HPDE6-E6E7 (cell line): Measurements from ENCODE around the gene MAML2.
"Not testable (repeated sequence)": the region's sequence is repeated elsewhere in the genome, so short reads cannot be mapped to it uniquely, and the experiment has no call there.

ENCODE experiments used
- DNase-seq: peaks from one replicate; pipeline ENCODE4 v3.0.0; 2011; ENCODE audit warnings: missing footprints; ENCODE audit errors: extremely low spot score

The MAML2 gene

DNA sequence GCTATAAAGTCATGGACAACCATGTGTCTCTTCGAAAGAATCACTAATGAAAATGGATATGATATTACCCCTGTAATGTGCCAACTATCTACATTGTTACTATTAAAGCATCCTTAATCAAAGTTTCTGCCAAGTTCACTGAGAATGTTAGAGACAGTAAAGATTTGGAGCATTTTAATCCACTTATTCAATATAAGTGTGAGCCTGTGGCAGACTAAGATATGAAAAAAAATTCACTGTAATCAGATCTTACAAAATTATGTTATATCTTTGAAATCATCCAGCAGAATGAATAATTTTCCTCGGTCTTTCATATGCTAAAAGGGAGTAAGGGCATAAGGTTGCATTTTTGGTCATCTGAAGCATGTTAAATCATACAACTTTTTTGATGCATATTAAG lies 49.9 kb downstream of the MAML2 start:
- no peak for DNase-seq

DNA sequence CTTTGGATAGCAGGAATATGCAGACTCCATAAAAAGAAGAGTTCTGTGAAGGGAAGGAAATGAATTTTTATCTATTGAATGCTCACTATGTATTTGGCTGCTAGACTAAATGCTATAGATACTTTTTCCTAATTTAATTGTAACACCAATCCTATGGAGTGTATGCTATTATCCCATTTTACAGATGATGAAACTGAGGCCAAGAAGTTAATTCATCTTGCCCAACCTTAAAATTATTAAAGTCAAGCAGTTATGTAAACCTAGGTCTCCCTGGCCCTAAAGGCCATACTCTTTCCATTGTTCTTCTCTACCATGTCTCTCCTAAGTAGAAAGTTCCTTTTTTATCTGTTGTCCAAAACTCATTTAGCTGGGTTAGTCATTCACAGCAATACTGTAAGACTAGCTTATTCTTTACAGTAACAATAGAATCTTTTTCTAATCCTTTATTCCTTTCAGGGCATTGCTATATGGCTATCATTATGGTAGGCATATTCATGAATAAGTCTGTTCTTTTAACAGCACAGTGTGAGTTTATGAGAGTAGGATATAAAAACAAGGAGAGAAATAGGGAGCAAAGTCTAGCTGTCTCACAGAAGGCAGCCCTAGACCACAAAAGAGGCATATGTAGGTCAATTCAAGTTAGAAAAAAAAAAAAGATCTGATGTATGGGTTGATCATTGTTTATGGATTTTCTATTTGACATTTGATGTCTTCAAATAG lies 50.5 kb downstream of the MAML2 start:
- DNase-seq, result no peak

DNA sequence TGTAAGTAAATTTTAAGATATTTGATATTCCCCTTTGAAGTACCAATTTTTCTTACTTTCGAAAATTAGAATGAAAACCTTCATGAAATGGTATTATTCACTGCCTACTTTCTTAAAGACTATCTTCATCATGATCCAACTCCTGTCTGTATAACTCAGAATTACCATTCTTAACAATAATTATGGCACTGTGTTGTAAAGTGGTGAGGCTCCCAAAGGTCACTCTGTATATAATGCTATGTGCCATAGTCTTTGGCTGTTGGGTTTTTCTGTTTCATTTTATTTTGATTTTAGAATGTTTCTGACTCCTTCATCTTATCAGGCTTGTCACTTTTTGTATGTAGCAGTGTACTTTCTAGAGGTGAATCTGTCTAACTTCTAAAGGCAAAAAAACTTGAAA lies 52.4 kb downstream of the MAML2 start:
- DNase-seq, result no peak

DNA sequence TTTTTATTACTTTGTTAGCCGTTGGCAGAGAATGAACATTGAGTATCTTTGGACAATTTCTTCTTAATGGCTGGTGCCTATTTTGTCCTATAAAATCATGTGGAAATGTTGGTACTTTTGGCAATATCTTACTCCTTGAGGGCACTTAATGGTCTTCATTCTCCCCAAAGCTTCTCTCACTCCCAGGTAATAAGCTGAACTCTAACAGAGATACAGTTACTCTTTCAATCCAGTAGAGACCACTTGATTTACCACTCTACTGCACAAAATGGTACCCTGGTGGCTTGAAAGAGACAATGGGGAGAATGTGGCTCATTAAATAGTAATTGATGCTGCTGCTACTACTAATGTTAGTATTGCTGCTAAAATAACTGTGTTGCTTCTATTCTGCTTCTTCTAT lies 53.0 kb downstream of the MAML2 start:
- DNase-seq, result no peak

DNA sequence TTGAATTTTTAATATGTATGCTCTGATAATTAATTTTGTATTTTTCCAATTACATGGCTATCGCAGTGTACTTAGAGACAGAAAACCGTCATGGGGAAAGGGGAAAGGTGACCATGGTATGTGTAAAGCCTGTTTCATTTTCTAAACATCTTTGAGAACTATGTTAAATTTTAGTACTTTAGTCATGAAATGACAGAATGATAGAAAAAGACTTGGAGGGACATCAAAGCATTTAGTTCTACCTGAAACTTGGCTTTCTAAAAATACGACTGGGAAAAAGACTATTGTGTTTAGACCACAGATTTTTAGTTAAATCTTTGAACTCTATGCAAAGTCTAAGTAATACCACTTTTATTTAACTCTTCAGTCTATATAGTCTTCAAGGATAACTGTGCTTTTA lies 54.1 kb downstream of the MAML2 start:
- no peak for DNase-seq

DNA sequence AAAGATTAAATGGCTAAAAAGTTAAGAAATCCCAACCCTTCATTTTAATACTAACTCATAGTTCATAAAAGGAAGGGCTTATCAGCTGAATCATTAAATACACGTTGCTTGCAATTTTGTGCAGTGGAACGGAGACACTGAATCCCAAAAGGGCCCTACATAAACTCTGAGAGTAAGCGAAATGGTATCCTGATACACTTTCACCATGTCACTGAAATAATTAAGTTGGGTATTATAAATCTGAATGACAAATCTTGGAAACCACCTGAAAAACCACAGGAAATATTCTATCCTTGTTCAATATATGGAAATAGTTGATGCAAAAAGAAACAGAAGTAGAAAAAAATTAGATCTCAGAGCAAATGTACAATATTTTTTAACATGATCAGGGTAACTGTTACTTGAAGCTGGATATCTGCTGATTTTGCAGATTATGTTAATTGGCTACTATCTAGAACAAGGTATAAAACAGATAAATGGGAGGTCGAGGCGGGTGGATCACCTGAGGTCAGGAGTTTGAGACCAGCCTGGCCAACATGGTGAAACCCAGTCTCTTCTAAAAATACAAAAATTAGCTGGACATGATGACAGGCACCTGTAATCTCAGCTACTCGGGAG lies 55.1 kb downstream of the MAML2 start:
- no peak for DNase-seq

DNA sequence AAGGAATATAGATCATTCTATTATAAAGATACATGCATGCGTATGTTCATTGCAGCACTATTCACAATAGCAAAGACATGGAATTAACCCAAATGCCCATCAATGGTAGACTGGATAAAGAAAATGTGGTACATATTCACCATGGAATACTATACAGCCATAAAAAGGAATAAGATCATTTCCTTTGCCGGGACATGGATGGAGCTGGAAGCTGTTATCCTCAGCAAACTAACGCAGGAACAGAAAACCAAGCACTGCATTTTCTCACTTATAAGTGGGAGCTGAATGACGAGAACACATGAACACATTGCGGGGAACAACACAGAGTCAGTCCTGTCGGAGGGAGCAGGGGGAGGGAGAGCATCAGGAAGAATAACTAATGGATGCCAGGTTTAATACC lies 57.0 kb downstream of the MAML2 start:
- not testable (repeated sequence) for DNase-seq

DNA sequence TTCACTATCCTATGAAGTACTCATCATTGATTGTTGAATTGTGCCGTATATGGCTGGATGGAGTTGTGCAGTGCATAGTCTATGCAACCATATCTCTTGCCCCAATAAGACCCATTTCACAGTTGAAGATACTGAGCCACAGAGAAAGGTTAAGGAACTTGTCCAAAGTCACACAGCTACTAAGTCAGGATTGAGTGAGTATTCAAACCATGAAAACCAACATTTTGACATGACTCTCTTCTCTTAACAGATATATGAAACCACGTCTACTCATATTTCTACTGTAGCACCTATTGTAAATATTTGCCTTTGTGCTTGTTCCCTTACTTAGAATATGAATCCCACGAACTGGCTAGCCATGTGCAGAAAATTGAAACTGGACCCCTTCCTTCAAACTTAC lies 58.1 kb downstream of the MAML2 start:
- DNase-seq, result no peak

DNA sequence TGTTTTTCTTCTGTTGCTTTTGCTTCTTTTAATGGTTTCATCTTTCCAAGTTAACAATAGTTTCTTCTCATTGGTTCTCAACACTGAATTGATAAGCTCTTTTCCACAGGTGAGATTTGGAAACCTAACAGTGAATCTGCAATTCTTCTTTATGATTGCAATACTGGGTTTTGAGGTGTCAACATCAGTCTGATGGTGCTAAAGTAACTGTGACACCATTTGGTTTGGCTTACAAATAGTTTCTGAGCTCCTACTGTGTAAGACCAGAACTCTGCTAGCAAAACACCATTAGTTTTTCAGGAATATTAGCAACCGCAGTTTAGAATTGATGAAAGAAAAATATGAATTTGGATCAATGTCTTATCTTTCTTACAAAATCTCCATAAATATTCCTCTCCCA lies 58.6 kb downstream of the MAML2 start:
- DNase-seq, result no peak

DNA sequence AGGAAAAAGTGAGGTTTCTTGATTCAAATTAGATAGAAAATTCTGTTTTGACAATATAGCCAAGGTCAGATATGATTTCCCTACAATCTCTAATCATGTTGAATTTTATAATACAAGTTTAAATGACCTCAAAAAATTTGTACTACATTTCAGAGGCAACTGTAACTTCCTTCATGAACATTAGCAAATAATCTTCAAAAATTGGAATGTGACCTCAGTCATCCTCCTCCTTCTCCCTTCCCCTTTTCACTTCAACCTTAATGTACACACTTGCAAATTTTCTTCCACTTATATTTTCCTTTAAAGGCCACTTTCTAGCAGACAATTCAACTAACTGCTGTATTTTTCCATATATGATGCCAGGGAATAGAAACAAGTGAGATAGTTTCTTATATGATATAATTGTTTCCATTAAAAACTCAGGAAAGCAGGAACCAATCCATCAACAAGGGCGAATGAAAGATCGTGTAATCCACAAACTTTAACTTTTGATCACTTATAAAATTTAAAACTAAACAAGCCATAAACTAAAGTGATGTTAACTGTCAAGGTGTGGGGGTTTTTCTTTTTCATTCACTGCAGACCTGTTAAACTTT lies 60.3 kb downstream of the MAML2 start:
- DNase-seq, result no peak

DNA sequence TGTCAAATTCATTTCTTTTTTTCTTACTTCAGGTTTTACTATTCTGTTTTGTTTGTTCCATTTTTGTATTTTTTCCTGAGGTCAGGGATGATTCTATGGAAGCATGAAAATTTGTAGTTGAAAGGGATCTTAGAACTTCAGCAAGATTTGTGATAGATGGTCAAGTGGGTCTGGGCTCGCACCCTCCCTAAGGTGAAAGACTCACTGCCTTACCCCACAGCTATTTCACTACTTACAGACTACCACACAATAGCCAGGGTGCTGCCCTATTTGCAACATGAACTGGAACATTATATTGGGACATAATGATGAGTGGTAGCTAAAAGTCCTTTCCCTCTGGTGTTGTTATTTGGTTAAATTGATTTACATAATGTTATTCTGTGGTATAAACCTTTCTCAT lies 62.6 kb downstream of the MAML2 start:
- DNase-seq, result no peak

DNA sequence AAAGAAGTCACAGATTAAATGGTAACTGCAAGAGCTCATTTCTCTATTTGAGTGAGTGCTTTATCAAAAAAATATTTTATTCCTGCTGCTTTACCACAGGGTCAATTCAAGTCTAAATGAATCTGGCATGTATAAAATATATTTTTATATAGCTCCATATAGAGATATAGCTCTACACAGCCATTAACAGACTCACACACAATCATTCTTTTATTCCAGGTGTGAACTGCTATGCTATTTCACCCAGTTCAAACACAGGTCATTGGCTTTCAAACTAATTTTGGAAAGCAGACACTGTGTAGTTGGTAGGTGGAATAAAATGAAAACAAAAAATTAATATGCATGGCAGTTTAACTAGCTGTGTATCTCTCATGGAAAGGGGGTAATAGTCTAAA lies 63.1 kb downstream of the MAML2 start:
- DNase-seq, result no peak

DNA sequence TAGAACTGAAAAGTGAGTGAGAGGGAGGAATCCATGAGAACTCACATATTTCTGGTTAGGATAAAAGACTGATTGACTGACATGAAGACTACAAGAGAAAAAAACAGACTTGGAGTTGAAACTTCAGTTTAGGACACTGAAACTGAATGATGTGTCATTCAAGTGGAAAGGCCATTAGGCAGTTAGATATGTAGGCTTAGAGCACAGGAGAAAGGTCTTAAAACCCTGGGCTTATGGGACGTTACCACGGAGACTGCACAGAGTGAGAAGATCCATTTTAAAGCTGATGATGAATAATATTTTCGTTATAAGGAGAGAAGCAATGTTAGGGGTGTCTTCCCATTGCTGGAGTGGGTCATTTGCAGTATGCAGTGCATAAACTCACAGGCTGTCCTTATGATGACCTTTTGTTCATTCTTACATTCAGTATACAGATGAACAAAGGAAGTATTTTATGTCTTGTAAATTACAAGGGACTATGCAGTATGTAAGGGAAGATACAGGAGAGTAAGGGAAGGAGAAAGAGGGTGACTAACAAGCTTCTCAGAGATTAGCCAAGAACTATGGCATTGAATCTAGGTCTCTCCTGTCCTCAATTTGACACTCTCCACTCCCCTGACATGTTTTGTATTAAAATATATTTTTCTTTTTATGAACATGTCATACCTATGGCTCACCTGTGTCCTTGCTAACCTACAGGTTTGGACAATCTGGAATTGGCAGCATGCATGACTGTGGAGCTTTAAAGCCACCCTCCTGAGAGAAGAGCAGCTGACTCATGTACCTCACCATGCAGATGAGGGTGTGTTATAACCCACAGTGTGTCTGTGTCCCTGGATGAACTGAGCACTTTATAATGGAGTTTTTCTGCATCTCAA lies 63.7 kb downstream of the MAML2 start:
- DNase-seq, result peak; percentile 63

DNA sequence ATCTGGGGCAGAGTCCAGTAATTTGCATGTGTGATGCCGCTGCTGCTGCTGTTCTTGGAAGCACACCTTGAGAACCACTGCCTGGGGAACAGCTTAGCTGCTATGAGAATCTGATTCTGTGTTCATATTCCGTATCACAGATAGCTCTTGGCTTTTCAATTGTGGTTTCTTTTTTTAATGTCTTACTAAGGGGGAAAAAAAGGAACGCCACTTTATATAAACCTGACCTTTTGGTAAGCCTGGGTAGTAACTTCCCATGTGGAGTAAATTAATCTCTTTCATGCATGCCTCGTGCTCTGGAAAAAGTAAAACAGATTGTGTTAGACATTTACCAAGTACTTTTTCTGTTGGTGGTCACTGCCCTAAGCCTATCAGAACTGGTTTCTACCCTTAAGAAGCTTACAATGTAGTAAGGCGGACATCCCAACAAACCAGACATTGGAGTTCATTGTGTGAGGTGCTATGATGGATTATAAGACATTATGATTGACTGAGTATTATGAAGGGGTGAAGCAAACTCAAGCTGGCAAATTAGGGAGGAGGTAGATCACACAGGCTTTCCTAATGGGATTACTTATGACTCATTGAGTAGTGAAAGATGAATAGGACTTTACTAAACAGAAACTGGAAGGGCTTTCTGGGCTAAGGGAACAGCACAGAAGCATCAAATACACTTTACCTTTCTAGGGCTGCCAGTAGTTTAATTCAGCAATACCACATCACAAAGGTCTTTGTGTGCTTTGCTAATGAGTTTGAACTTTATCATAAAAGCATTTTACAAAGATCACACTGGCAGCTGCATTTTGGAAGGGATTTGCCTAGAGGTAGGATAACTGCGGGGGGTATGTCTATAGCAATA lies 64.7 kb downstream of the MAML2 start:
- DNase-seq, result no peak

DNA sequence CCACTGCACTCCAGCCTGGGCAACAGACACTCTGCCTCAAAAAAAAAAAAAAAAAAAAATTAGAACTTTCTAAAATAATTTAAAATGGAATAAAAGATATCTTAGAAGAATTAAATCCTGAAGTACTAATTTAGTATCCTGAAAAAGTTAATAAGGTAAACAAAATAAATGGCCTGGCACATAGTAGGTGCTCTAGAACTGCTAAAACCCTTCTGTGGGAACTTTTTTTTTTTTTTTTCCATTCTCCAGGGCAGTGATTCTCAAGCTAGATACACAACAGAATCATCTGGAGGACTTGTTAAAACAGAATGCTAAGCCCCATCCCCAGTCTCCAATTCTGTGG lies 65.3 kb downstream of the MAML2 start:
- DNase-seq, result no peak

DNA sequence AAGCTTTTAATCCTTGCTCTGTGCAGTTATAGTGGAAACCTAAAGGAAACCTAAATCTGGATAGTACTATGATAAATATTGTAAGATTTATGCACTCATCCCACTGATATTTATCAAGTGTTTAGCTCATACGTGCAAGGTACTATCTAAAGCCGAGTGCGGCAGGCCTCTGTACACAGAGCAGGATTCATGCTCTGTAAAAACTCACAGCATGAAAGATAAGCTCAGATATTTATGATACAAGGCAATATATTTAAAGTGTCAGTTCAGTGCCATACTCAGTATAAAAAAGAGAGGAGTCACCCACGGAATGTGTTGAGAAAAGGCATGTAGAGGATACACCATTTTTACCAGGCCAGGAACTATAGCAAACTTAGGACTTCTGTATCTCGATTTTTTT lies 66.2 kb downstream of the MAML2 start:
- no peak for DNase-seq

DNA sequence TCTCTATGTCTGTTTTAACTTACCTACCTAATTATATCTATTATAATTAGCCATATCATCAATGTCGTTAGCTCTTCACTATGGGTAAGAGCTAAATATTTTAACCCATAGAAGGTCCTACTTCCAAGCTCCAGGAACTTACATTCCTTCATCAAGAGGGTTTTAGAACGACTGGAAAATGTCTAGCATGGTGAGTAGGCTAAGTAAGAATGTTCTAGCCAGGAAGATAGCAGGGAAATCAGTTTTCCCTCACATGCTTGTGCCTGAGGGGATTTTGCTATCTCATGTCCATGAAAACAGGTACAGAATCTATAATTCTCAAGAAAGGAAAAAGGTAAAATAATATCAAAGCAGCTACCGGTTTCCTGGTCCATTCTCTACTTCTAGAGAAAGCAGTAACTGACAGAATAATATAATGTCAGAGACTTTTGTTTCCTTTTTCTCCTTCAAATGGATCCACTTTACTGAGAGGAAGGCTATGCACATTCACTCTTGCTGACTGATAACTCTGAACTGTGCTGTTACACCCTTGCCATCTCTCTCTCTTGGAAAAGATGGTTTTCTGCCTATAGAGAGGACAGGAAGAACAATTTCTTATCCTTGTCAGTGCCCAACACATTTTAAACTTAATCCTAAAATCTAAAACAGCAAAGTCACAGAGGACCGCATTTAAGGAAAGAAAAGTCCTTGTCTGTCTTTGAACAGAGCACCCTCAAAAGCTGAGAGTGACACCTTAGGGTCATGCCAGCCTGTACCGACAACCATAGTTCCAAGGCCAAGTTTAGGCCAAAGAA lies 67.0 kb downstream of the MAML2 start:
- DNase-seq, result no peak

DNA sequence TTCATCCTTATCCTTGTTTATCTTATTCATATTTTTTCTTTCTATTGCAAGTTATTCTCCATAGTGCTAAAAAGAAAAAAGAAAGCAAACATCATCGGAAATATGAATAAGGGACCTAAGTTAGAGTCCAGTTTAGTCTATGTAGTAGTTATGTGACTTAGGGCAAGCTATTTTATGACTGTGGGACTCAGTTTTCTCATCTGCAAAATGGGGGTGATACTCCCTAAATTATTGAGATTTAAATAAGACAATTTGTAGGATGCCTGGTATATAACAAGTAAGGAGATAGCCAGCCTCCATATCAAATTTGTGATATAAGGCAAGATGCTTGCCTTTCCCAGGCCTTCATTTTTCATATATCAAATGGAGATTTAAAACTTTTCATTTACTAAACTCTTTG lies 69.5 kb downstream of the MAML2 start:
- DNase-seq, result no peak

DNA sequence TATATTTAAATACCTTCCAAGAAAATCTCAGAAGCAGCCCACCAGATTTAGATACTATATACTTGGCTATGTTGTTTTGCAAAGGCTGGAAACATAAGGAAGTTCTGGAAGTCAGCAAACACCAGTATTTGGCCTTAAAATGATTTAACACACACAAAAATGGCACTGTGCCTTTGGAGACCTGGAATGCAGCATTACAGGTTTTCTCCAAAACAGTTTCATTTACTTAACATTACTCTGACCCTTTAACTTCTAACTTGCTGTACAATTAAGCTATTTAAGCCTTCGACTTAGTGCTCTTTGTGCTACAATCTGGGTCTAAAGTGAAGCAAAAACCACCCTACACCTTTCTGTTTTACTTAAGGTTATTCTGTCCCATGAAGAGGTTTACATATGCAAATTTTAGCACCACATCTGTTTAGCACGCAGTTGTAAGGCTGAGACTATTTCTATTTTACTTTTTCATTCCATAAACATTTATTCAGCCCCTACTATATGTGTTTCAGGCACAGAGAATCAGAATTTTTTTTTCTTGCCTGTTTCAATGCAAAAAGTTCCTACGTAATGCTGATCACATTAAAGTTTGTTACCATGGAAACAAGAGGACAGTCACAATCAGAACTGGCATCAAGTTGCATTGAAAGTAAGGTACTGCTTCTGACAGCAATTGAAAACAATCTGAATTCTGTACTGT lies 70.3 kb downstream of the MAML2 start:
- no peak for DNase-seq

DNA sequence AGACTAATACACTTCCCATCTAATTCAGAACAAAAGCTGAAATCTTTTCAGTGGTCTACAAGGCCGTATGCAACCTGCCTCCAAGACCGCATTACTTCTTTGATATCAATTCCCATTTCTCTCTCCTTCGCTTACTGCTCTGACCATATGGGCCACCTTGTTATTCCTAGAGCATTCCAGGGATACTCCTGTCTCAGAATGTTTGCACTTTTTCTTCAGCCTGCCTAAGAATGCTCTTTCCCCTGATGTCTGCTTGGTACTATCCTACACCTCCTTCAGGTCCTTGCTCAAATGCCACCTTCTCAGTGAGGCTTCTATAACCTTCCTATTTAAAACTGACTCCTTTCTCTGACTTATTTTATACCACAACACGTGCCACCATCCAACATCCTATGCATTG lies 71.2 kb downstream of the MAML2 start:
- no peak for DNase-seq
